HCEC 1CT (cell line): ENCODE data around the gene CCDC112.
"Not testable (repeated sequence)": the region's sequence is repeated elsewhere in the genome, so short reads cannot be mapped to it uniquely, and the experiment has no call there.

ENCODE experiments used
- DNase-seq: peaks from one replicate; pipeline ENCODE4 v3.0.0-alpha.2; 2017

Gene CCDC112

GRCh38 chr5:115249379-115249778, 47.1 kb downstream of the CCDC112 start:
- not testable (repeated sequence) for DNase-seq

GRCh38 chr5:115246361-115246991, 50.0 kb downstream of the CCDC112 start:
- DNase-seq: peak; percentile 44

- DNase-seq: peak; percentile 53
These were observed 53.0 kb downstream of the CCDC112 start for GRCh38 chr5:115243412-115243811.

GRCh38 chr5:115241881-115242642, 54.4 kb downstream of the CCDC112 start:
- no peak for DNase-seq

GRCh38 chr5:115237066-115237465, 59.4 kb downstream of the CCDC112 start:
- DNase-seq: no peak

GRCh38 chr5:115236599-115236998, 59.9 kb downstream of the CCDC112 start:
- no peak for DNase-seq

GRCh38 chr5:115231598-115231997, 64.9 kb downstream of the CCDC112 start:
- DNase-seq: no peak

GRCh38 chr5:115229606-115230005, 66.8 kb downstream of the CCDC112 start:
- no peak for DNase-seq

- no peak for DNase-seq
These were observed 69.2 kb downstream of the CCDC112 start for GRCh38 chr5:115227281-115227680.
